Astrocyte of the spinal cord (primary cell): ENCODE results near the gene NBEAL1.
"Not testable (repeated sequence)": the region's sequence is repeated elsewhere in the genome, so short reads cannot be mapped to it uniquely, and the experiment has no call there.

Experiments
- DNase-seq: peaks from one replicate; pipeline ENCODE4 v3.0.0; 2011; ENCODE audit warnings: low read depth, low spot score
- H3K4me3 ChIP-seq: 2 replicates; pipeline ENCODE4 v1.5.1; 2011; ENCODE audit warnings: low read depth, mild to moderate bottlenecking, low read length, moderate library complexity
- in situ Hi-C: cut with HindIII; loops from 2 replicates; pipeline ENCODE4 v1.10.0; 2017; ENCODE audit warnings: low sequenced_read_pairs
- TF ChIP-seq, protein P1 (sequence below): IDR thresholded peaks from 2 replicates; pipeline ENCODE4 v1.5.1; 2012; ENCODE audit warnings: low read depth, mild to moderate bottlenecking, low read length, inconsistent platforms

Gene NBEAL1

DNA sequence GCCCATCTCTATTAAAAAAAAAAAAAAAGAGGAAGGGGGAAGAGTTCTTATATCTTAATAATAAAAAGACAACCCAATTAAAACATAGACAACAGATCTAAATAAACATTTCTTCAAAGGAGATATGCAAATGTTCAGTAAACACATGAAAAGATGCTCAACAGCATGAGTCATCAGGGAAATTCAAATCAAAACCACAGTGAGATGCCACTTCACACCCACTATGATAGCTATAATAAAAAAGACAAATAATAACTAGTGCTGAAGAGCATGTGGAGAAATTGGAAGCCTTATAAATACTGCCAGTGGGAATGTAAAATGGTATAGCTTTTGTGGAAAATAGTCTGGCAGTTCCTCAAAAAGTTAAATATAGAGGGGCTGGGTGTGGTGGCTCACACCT lies 162.7 kb downstream of the NBEAL1 start:
- DNase-seq = no peak
- TF ChIP-seq, protein P1, sequence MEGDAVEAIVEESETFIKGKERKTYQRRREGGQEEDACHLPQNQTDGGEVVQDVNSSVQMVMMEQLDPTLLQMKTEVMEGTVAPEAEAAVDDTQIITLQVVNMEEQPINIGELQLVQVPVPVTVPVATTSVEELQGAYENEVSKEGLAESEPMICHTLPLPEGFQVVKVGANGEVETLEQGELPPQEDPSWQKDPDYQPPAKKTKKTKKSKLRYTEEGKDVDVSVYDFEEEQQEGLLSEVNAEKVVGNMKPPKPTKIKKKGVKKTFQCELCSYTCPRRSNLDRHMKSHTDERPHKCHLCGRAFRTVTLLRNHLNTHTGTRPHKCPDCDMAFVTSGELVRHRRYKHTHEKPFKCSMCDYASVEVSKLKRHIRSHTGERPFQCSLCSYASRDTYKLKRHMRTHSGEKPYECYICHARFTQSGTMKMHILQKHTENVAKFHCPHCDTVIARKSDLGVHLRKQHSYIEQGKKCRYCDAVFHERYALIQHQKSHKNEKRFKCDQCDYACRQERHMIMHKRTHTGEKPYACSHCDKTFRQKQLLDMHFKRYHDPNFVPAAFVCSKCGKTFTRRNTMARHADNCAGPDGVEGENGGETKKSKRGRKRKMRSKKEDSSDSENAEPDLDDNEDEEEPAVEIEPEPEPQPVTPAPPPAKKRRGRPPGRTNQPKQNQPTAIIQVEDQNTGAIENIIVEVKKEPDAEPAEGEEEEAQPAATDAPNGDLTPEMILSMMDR = no peak
- no peak overlapping the region for H3K4me3 ChIP-seq
- in situ Hi-C loops = no loop called here

DNA sequence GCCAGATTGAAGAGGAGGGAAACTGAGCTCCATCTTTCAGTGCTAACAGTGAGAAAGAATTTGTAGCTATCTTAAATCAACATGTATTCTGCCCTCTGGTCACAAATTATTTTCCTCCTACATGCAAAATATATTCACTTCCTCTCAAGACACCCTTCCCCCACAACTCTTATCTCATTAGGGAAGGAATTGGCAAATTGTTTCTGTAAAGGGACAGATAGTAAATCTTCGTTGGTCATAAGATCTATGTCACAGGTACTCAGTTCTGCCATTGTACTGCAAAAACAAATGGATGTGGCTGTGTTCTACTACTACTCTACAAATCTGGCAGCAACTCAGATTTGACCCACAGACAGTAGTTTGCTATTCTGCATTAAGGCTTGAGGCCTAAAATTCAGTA lies 171.2 kb downstream of the NBEAL1 start:
- H3K4me3 ChIP-seq = no peak overlapping the region
- in situ Hi-C loops = no loop called here
- no peak for DNase-seq
- TF ChIP-seq, protein P1 = no peak

DNA sequence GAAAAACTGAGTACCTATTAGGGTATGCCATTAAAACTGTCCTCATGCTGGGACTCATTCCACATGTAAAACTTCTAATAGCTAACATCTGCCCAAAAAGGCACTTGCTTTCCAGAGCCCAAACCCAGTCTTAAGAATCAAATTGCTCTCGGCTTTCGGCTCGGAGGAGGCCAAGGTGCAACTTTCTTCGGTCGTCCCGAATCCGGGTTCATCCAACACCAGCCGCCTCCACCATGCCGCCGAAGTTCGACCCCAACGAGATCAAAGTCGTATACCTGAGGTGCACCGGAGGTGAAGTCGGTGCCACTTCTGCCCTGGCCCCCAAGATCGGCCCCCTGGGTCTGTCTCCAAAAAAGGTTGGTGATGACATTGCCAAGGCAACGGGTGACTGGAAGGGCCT lies 175.9 kb downstream of the NBEAL1 start:
- H3K4me3 ChIP-seq, in situ Hi-C loops, DNase-seq: not testable (repeated sequence)

GRCh38 chr2:203191026-203191425 lies 176.4 kb downstream of the NBEAL1 start:
- DNase-seq, in situ Hi-C loops, H3K4me3 ChIP-seq: not testable (repeated sequence)

GRCh38 chr2:203191961-203192360 lies 177.3 kb downstream of the NBEAL1 start:
- no peak for DNase-seq
- TF ChIP-seq, protein P1 = no peak
- in situ Hi-C loops = no loop called here
- H3K4me3 ChIP-seq = no peak overlapping the region

DNA sequence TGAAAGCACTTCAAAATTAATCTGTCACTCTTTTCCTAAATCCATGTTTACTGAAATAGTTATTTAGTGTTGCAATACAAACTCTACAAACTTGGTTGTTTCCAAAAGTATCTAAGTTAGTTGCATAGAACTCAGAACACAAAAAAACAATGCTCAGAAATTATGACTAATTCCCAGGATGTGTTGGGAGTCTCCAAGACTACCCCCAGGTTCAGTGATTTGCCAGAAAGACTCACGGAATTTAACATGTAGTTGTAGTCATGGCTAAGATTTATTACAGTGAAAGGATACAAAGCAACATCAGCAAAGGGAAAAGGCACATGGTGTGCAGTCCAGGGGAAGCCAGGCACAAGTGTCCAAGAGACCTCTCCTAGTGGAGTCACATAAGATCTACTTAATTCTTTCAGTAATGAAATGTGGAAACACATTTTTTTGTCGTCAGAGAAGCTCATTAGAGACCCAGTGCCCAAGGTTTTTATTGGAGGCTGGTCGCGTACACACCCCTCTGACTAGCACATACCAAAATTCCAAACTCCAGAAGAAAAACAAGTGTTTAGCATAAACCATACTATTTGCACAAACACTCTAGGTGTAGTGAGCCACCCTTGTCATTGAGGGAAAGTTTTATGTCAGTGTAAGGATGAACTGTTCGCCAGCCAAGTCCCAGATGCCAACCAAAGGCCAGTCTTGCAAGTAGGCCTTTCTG lies 180.8 kb downstream of the NBEAL1 start:
- in situ Hi-C loops = no loop called here

GRCh38 chr2:203200866-203201265 lies 186.2 kb downstream of the NBEAL1 start:
- no peak overlapping the region for H3K4me3 ChIP-seq
- in situ Hi-C loops = no loop called here
- TF ChIP-seq, protein P1 = no peak
- DNase-seq = no peak

More for the DNA sequence above, 180.8 kb downstream of the NBEAL1 start:
- TF ChIP-seq, protein P1 = no peak
- H3K4me3 ChIP-seq = no peak overlapping the region
- DNase-seq = no peak

DNA sequence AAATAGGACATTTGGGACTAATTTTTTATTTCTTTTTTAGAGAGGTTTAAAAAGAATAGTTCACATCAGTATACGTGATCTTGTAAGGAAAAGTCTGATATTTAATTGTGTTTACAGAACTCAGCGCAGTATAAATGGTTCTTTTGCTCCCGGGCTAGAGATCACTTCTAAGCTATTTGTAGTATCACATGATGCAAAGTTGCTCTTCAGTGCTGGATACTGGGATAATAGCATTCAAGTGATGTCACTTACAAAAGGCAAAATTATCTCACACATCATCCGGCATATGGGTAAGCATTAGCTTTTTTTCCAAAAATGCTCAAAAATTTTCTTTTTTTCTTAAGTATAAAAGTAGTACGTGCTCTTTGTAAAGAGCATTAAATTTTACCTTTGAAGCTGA lies 186.8 kb downstream of the NBEAL1 start:
- TF ChIP-seq, protein P1 = no peak
- in situ Hi-C loops = no loop called here
- DNase-seq = no peak
- H3K4me3 ChIP-seq = no peak overlapping the region
